GM19438 (cell line): ENCODE measurements around the gene NUP160.
"Not testable (repeated sequence)": the region's sequence is repeated elsewhere in the genome, so short reads cannot be mapped to it uniquely, and the experiment has no call there.

Experiments
- ATAC-seq: cut with Tn5 transposase; IDR thresholded peaks from one replicate; pipeline ENCODE4 v1.9.1; 2021; ENCODE audit warnings: low read depth; ENCODE audit not compliant: unreplicated experiment

The NUP160 gene

DNA sequence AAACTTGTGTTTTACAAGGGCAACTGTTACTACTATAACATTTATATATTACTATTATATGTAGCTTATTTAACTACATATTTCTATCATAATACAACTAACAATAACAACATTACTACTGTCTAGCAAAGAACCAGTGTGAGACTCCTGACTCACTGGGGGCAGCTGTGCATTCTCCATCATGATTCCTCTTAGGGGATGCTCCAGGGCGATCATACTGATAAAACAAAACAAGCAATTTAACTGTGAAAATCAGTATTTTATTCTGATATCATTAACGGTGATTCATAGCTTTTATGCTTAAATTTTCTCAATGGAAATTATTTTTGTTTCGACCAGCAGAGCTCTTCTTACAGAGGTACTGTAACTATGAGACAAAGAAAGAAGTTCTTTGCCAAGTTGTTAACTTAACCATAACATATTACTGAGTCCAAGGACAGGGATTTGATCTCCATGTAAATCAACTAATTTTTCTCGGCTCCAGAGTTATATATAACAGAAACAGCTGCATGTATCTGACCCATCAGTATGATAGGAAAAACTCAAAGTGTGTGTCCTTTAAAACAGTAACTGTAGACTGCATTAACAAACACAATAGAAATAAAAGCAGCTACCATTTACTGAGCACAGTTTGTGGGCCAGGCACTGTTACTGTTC is 56.2 kb downstream of the NUP160 start:
- ATAC-seq = no peak

DNA sequence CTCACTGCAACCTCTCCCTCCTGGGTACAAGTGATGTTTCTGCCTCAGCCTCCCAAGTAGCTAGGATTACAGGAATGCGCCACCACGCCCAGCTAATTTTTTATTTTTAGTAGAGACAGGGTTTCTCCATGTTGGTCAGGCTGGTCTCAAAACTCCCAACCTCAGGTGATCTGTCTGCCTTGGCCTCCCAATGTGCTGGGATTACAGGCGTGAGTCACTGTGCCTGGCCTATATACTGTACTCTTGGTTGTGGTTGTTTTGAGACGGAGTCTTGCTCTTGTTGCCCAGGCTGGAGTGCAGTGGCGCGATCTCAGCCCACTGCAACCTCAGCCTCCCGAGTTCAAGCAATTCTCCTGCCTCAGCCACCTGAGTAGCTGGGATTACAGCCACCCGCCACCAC is 58.1 kb downstream of the NUP160 start:
- ATAC-seq = not testable (repeated sequence)

DNA sequence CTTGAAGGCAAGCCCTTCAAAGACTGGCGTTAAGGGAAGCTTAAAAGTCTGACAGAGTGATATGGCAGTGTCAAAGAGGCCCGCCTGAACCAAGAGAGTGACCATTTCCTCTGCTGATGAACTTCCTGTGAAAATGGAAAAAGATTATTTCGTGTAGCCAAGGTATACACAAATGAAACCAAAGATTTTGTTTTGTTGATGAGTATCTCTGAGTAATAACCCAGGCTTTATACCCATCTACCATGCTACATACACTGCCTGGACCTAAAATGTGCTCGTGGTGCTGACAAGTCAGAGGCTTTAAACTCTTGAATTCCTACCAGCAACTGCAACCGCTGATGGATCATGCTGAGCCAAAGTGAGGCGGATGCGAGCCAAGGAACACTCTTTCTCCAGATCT is 60.0 kb downstream of the NUP160 start:
- no peak for ATAC-seq

DNA sequence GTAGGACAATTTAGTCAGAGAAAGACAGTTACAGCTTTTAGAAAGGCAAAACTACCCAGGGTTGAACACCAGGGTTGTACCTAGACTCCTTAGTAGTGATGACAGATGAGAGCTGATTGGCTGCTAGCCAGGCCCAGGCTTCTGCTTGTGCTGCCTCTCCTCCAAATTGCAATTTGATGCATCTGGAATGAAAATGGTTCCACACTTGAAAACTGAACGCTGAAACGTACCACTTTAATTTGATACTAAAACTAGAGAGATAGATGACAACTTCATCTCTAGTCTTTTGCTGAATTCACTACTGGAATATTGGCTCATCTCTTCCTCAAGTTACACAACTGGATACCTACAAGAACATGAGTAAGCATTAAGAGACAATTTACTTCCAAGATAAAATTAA is 61.8 kb downstream of the NUP160 start:
- ATAC-seq = no peak

DNA sequence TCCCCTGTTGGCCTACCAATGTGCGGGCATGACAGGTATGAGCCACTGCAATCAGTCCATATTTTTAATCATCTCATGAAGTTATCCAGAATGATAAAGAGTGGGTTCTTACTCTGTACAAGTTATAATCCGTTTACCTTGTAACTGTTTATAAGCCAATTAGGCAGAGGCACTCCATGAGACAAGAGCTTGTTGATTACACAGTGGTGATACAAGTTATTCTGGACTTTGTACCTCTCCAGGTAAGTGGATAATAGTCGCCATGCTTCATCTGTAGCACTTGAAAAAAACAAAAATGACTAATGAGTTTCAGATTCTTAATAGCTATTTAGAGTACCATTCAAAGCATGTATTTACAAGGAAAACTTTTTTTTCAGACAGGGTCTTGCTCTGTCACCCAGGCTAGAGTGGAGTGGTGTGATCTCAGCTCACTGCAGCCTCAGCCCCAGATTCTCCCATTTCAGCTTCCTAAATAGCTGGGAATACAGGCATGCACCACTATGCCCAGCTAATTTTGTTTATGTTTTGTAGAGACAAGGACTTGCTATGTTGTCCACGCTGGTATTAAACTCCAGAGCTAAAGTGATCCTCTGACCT is 63.3 kb downstream of the NUP160 start:
- ATAC-seq = no peak

DNA sequence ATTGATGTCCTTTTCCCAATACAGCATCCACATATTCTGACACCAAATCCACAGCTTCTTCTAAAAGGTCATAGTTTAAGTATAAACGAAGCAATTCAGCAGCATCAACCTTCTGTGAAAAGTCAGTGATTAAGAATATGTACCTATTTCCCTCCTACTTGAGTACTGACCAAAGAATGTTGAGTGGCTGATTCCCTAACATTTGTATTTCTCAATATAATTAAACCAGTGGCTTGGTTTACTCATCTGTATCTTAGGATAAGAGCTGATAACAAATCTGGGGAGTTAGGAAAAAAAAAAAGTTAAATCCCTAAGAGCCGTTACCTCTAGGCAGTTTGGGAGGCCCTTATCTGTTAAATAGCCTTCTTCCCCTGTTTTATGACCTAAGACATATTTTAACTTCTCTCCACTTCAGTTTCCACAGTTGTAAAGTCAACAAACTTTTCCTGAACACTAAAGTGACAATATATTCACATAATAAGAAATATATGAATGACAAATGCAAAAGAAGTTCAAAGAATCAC is 65.0 kb downstream of the NUP160 start:
- ATAC-seq = no peak

DNA sequence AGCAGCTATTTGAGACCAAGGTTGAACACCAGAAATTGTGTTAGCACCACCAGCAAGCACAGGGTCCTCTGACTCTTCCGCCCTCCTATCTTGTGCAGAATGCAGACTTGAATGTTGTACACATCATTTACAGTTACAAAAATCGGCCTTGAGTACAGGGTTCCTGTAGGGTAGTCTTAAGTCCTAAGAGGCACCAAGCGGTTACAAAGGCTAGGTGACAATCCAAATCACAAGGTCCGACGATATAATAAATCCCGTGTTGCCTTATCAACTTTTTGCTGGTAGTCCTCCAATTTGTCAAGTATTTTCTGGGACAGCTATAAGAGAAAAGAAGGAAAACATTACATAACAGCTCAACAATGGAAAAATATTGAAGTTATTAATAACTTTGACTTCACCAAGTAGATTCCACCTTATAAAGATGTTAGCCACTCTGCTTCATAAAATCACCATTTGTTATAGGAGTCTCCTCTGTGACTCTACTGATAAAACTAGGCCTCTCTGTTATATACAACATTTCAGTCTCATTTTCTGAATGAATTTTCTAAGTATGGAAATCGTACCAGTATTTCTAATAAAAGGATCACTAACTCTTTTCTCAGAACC is 69.2 kb downstream of the NUP160 start:
- ATAC-seq = no peak

DNA sequence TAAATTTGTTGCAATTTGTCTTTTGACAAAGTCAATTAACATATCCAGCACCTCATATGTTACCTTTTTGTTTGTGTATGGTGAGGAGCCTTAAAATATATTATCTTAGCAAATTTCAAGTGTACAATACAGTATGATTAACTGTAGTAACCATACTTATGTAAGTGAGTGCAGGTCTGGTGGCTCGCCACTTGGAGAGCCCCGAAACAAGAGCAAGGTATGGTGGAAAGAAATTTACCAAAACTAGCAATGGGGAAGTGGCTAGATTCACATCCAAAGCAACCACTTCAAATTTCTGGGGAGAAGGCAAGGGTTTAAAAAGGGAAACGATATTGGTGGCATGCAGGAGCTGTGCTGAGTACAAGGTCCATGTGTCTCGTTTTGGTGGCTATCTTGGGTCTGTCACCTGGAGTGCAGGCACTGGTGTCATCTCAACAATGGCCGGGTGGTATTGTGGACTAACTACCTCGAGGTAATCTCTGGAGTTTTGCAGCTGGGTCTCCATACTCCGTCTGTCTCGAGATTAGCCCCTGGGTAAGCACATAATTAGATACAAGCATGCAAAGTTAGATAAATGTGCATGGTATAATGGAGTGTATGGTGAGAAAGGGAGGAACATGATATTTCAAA is 72.8 kb downstream of the NUP160 start:
- ATAC-seq = no peak

DNA sequence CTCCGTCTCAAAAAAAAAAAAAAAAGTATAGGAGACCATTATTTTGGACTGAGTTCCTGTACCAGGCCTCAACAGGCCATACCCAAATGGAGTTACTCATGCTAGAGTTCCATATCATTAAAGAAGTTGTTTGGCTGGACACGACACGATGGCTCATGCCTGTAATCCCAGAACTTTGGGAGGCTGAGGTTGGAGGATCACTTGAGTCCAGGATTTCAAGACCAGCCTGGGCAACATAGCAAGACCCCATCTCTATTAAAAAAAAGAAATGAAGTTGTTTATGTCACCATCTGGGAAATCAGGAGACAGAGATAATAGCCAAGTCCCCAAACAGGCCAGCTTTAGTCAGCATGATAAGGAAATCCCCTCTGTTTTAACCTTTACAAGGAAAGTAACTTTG is 74.3 kb downstream of the NUP160 start:
- no peak for ATAC-seq

DNA sequence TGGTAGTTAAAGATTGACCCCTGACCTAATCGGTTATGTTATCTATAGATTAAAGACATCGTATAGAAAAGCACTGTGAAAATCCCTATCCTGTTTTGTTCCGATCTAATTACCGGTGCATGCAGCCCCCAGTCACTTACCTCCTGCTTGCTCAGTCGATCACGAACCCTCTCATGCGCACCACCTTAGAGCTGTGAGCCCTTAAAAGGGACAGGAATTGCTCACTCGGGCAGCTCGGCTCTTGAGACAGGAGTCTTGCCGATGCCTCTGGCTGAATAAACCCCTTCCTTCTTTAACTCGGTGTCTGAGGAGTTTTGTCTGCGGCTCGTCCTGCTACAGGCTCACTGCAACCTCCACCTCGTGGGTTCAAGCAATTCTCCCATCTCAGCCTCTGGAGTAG is 78.6 kb downstream of the NUP160 start:
- ATAC-seq = not testable (repeated sequence)

DNA sequence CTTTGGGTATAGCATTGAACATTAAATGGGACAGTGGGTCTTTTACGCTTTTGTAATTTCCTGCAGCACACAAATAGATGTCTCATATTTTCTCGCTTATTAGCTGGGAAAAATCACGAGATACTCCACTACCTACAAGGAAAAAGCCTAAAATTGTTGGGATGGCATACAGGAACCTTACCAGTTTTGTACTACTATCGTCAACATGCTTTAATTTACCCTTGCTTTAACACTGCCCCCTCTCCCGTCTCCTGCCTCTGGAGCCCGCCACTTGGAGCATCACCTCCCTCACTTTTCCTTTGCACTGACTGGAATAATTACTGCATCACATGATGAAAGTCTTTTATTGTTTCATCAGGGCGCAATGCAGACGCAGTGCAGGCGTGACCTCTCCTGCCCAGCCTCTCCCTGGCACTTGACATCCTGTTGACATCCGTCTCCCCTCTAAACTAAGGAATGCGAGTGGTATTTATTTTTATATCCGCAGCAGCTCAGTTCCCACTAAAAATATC is 80.0 kb downstream of the NUP160 start:
- ATAC-seq = no peak

DNA sequence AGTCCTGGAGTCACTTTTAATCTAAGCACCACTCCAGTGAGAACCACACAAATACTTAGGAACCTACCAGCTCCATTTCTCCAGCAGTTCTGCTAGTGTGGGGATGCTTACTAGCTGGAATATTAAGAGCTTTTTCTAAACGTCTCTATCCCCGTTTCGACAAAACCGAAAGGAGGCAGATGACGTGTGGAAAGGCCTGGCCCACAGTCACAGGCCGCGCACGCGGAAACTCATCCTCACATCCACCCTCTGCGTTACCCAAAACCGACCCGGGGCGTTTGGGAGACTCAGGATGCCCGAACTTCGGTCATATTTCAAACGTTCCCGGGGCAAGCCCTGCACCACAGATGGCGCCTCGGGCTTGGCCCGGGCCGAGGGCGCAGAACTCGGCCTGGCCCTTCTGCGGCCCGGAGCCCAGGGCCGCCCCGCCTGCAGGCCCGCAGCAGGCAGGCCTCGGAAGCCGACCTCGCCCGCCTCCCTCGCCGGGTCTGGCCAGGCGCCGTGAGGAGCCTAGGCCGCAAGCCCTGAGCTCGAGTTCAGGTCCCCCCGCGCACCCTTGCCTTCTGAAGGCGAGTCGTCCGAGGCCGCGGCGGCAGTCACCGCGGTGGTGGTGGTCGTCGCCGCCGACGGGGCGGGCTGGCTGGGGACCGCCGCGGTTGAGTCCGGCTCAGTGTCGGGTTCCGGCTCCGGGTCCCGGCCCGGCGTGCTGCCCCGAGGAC is 81.5 kb downstream of the NUP160 start:
- ATAC-seq = peak; percentile 42

DNA sequence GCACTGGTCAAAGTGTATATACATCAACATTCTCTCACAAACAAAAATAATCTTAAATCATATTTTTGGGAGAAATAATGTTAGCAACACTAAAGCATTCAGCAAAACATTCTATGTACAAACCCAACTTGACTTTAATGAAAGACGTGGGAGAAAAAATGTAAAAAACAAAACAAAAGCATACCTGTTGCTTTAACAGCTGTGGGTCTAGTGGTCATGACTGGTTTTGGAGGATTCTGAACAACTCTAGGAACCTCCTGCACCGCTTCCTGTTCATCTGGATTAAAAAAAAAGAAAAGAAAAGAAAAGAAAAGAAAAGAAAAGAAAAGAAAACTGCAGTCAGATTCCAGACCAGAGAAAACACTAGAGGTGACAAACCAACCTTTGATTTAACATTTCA is 83.1 kb downstream of the NUP160 start:
- no peak for ATAC-seq

DNA sequence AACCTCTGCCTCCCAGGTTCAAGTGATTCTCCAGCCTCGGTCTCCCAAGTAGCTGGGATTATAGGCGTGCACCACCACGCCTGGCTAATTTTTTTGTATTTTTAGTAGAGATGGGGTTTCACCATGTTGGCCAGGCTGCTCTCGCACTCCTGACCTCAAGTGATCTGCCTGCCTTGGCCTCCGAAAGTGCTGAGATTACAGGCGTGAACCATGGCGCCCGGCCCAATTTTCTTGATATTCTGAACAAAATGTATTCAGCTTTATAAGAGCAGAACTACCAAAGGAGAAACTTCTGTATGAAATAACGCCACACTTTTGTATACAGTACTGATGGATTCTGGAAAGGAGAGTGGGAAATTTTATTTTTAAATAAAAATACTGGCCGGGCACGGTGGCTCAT is 88.9 kb downstream of the NUP160 start:
- not testable (repeated sequence) for ATAC-seq

DNA sequence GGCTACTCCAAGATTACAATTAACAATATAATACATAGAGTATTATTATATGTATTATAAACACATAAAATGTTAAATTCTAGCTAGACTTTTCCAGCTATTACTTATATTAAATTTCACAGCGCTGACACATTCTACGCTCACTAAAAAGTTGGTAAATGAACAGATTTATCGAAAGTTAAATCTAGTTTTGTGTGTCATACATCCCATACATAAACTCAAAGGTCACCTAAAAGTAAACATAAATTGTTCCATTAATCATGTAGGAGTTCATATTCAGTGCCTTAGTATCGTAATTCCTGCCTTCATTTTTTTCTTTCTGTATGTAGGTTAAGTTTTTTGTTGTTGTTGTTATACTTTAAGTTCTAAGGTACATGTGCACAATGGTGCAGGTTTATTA is 91.9 kb downstream of the NUP160 start:
- no peak for ATAC-seq

DNA sequence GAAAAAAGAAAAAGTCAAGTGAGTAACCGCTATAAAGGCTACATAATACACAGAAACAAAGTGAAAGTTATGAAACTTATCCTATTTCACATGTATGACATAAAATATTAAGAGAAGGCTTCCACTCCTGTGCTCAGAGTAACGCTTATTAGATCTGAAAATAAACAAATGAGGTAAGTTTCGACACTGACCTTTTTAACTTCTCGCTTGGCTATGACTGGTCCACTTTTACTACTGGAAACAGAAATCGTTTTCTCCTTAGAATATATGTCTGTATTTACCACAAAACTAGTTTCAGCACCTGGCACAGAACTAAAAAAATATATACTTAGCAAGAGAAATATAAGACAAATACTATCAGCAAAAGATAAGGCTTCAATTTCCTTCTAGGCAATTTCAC is 97.4 kb downstream of the NUP160 start:
- ATAC-seq = no peak

DNA sequence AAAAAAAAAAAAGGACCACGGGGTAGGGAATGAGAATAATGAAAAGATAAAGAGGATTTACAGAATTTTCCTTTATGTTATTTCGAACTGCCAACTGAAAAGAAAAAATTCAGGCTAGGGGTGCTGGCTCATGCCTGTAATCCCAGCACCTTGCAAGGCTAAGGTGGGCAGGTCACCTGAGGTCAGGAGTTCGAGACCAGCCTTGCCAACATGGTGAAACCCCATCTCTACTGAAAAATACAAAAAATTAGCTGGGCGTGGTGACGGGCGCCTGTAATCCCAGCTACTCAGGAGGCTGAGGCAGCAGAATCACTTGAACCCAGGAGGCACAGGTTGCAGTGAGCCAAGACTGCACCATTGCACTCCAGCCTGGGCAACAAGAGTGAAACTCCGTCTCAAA is 105.7 kb downstream of the NUP160 start:
- not testable (repeated sequence) for ATAC-seq

DNA sequence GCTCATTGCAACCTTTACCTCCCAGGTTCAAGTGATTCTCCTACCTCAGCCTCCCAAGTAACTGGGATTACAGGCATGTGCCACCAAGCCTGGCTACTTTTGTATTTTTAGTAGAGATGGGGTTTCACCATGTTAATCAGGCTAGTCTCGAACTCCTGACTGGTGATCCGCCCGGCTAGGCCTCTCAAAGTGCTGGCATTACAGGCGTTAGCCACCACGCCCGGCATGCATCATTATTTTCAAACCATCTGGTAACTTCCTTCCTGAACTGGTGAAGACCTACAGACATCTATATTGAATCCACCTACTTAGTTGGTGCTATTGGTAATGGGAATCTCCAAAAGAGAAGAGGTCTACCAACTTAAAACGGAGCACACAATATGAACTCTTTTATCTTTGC is 110.3 kb downstream of the NUP160 start:
- ATAC-seq = not testable (repeated sequence)

DNA sequence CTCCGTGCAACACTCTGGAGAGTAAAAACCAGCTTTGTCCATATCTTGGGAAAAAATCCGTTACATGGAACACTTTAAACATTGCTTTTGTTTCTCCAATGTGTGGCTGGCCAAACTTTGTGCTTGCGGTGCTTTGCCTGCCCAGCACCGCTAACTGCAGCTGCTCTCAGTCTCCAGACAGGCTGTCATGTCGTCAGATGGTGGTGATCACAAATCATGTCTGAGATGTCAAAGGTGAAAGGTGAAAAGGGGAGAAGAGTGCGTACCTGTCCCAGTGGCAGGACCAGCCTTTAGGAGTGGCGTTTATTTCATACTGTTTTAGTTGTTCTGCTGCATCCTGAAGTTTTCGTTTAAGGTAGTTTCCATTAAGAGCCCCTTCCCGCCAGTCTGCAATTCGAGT is 115.9 kb downstream of the NUP160 start:
- no peak for ATAC-seq

DNA sequence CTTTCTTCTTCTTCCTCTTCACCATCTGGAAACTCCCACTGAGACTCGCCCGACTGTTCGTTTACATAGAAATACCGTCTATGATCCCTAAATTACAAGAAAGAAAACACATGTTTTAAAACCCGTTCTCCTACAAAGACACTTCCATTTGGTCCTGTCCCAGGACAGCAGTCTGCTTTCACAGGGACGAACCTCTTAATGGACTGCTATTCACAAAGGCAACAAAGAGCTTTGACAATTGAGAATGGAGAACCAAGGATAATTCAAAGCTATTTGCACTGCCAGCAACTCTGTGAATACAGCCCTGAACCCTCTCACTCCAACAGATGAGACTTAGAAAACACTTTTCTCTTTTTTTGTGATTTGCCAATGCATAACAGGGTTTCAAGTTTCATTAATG is 116.7 kb downstream of the NUP160 start:
- ATAC-seq = no peak
